Transverse colon (tissue), 3 donors: ENCODE data around the gene ZC3H12C.

Experiments
- POLR2A ChIP-seq: fragments of 450-650 bp; IDR thresholded peaks from one replicate; pipeline ENCODE4 v1.6.1; 2016; ENCODE audit warnings: antibody characterized with exemption, mild to moderate bottlenecking, moderate library complexity
- TF ChIP-seq, protein P1 (sequence below), 5 experiments: fragments of 200-600 bp in 3 of 5; fragments of 450-650 bp in 2 of 5; sonication (generic) in 3 of 5; IDR thresholded peaks; 1 replicate in 2 of 5; 2 replicates in 3 of 5; pipeline ENCODE4 v1.5.1; 2016 to 2017; ENCODE audit warnings: antibody characterized with exemption in 5 of 5, inconsistent platforms in 3 of 5, mild to moderate bottlenecking in 2 of 5, moderate library complexity in 1 of 5

DNA sequence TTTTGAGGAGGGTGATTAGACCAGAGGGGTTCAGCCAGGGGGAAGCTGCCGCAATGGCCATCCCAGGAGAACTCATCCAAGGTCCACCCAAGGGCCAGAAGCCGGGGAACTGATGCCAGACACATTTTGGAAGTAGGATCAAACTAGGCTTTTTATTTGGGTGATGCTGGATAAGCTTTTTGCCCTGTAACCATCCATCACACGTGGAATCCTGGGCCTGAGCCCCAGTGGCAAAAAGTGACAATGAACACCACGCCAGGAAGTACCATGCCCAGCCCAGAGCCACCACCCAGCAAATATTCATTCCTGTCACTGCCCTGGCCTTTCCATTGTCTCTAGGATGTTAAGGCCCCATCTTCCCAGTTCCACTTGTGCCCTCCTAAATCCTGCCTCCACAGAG, 85.9 kb downstream of the ZC3H12C start:
- no peak for TF ChIP-seq POLR2A
- TF ChIP-seq, protein P1, sequence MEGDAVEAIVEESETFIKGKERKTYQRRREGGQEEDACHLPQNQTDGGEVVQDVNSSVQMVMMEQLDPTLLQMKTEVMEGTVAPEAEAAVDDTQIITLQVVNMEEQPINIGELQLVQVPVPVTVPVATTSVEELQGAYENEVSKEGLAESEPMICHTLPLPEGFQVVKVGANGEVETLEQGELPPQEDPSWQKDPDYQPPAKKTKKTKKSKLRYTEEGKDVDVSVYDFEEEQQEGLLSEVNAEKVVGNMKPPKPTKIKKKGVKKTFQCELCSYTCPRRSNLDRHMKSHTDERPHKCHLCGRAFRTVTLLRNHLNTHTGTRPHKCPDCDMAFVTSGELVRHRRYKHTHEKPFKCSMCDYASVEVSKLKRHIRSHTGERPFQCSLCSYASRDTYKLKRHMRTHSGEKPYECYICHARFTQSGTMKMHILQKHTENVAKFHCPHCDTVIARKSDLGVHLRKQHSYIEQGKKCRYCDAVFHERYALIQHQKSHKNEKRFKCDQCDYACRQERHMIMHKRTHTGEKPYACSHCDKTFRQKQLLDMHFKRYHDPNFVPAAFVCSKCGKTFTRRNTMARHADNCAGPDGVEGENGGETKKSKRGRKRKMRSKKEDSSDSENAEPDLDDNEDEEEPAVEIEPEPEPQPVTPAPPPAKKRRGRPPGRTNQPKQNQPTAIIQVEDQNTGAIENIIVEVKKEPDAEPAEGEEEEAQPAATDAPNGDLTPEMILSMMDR (IDR thresholded peaks at IDR 0.05), result no peak
